HFFc6 (cell line): Measurements from ENCODE around the gene DGUOK. TPM values are rescaled to one million over a fixed set of nuclear protein-coding genes. Genes with fewer than 3 reads are reported as not detected.

Experiments
- DNase-seq: peaks from one replicate; pipeline ENCODE4 v3.0.0-alpha.2; 2018
- H3K27ac Mint-ChIP-seq: 2 replicates; pipeline ENCODE4 v1.8.0; 2020; ENCODE audit warnings: mild to moderate bottlenecking, mixed read lengths
- H3K27me3 Mint-ChIP-seq: 2 replicates; pipeline ENCODE4 v1.8.0; 2021; ENCODE audit warnings: mild to moderate bottlenecking, moderate library complexity, mixed read lengths; ENCODE audit not compliant: insufficient read depth
- H3K36me3 Mint-ChIP-seq: 2 replicates; pipeline ENCODE4 v1.8.0; 2021; ENCODE audit warnings: low read depth, mixed read lengths
- H3K4me1 Mint-ChIP-seq: 2 replicates; pipeline ENCODE4 v1.8.0; 2020; ENCODE audit warnings: low read depth, mixed read lengths
- H3K4me3 Mint-ChIP-seq: 2 replicates; pipeline ENCODE4 v1.8.0; 2020; ENCODE audit warnings: mild to moderate bottlenecking, moderate library complexity, mixed read lengths
- H3K9me3 Mint-ChIP-seq: 2 replicates; pipeline ENCODE4 v1.8.0; 2020; ENCODE audit warnings: mild to moderate bottlenecking, mixed read lengths
- CTCF ChIP-seq: fragments of 200-600 bp; sonication (generic); IDR thresholded peaks from 2 replicates; pipeline ENCODE4 v1.5.0; 2021; ENCODE audit warnings: antibody characterized with exemption, mild to moderate bottlenecking
- total RNA-seq, 6 experiments: library from RNA; stranded (reverse); fragmentation: NEBNext Ultra II Directional; extraction: Animal tissue kit (Norgen Biotek cat#: 25700); gene quantifications; 2 replicates in 1 of 6; 3 replicates in 5 of 6; pipeline ENCODE4 v1.2.3, GENCODE V29; 2021

The DGUOK gene
- total RNA-seq, 6 experiments from 2014 or later = 63.2 to 73.3 (median 69.3) TPM

- Mint-ChIP-seq H3K27ac (peak overlapping the region; percentile 45), H3K27me3 (peaks cover 7% of the 10 kb centered on the region), H3K4me3 (no peak overlapping the region), H3K9me3 (no peaks in the 10 kb centered on the region), H3K4me1 (peaks cover 37% of the 10 kb centered on the region), H3K36me3 (peaks cover 15% of the 10 kb centered on the region)
- DNase-seq = no peak
- TF ChIP-seq CTCF = no peak
Measured at GRCh38 chr2:73994178-73994831, 67.6 kb downstream of the DGUOK start.

GRCh38 chr2:73995810-73996209, 69.1 kb downstream of the DGUOK start:
- Mint-ChIP-seq H3K4me3 (no peak overlapping the region), H3K27ac (no peak overlapping the region), H3K4me1 (peaks cover 48% of the 10 kb centered on the region), H3K36me3 (peaks cover under 1% of the 10 kb centered on the region), H3K27me3 (peaks cover 7% of the 10 kb centered on the region), H3K9me3 (no peaks in the 10 kb centered on the region)
- no peak for DNase-seq
- TF ChIP-seq CTCF = no peak

- H3K36me3 Mint-ChIP-seq = no peaks in the 10 kb centered on the region
- no peak for DNase-seq
- H3K4me3 Mint-ChIP-seq = no peak overlapping the region
- H3K9me3 Mint-ChIP-seq = no peaks in the 10 kb centered on the region
- no peak overlapping the region for H3K27ac Mint-ChIP-seq
- no peak; the same call in 1 of the 2 replicates for TF ChIP-seq CTCF
- H3K27me3 Mint-ChIP-seq = peaks cover 5% of the 10 kb centered on the region
- H3K4me1 Mint-ChIP-seq = peaks cover 56% of the 10 kb centered on the region
Measured at GRCh38 chr2:73997813-73998212, 71.1 kb downstream of the DGUOK start.

GRCh38 chr2:73998451-73998850, 71.8 kb downstream of the DGUOK start:
- Mint-ChIP-seq H3K36me3 (no peaks in the 10 kb centered on the region), H3K27ac (no peak overlapping the region), H3K4me1 (peaks cover 56% of the 10 kb centered on the region), H3K4me3 (no peak overlapping the region), H3K9me3 (no peaks in the 10 kb centered on the region), H3K27me3 (peaks cover 5% of the 10 kb centered on the region)
- no peak for TF ChIP-seq CTCF
- no peak for DNase-seq

GRCh38 chr2:73998933-73999332, 72.3 kb downstream of the DGUOK start:
- H3K4me3 Mint-ChIP-seq = no peak overlapping the region
- peaks cover 56% of the 10 kb centered on the region for H3K4me1 Mint-ChIP-seq
- TF ChIP-seq CTCF = no peak
- no peak overlapping the region for H3K27ac Mint-ChIP-seq
- no peak for DNase-seq
- H3K36me3 Mint-ChIP-seq = no peaks in the 10 kb centered on the region
- no peaks in the 10 kb centered on the region for H3K9me3 Mint-ChIP-seq
- peaks cover 5% of the 10 kb centered on the region for H3K27me3 Mint-ChIP-seq
